HepG2 (cell line): ENCODE results near the gene CTNNAL1. TPM values are rescaled to one million over a fixed set of nuclear protein-coding genes. Genes with fewer than 3 reads are reported as not detected.
A peak's percentile ranks its signal among the peaks of the same experiment; 100 is the strongest.

ENCODE experiments used
- ATAC-seq: fragments of 200-7000 bp; cut with Tn5 transposase; 3 replicates; pipeline ENCODE4 v1.9.1; 2020; ENCODE audit warnings: mild to moderate bottlenecking, moderate library complexity
- BruUV-seq: library from RNA; stranded (reverse); fragments of 400-500 nt; replicated peaks from 2 replicates; lab custom pipeline; 2021; lab: Mats Ljungman, UMichigan
- CTCF ChIA-PET: fragments of 300-600 bp; formaldehyde crosslinking; extraction: SDS; loops from one replicate; lab custom pipeline; 2021; ENCODE audit warnings: low total read pairs, inconsistent platforms, low intra/inter-chr PET ratio; lab: Yijun Ruan, JAX
- POLR2A ChIA-PET: fragments of 350-600 bp; sonication (Branson Sonifier 250); formaldehyde crosslinking; loops from one replicate; lab custom pipeline; 2020; ENCODE audit warnings: antibody characterized with exemption, inconsistent platforms; lab: Yijun Ruan, JAX
- DNase-seq: peaks from one replicate; pipeline ENCODE4 v3.0.0-alpha.2; 2015; ENCODE audit warnings: low spot score
- FAIRE-seq: peaks from 3 replicates; lab custom pipeline; 2011; peaks lifted over from hg19 to GRCh38; lab: Jason Lieb, UNC
- H2AFZ ChIP-seq: one replicate; pipeline ENCODE4 v1.6.1; 2011; ENCODE audit warnings: low read length, inconsistent platforms
- H3K27ac ChIP-seq: fragments of 300-600 bp; 3 replicates; pipeline ENCODE4 v1.8.0; 2011; ENCODE audit warnings: mixed run types, mild to moderate bottlenecking, mixed read lengths, low read length, inconsistent platforms; ENCODE audit not compliant: insufficient read depth; ENCODE audit errors: extremely low read length
- H3K27me3 ChIP-seq, 2 experiments: fragments of 200-600 bp in 1 of 2; 2 replicates in 1 of 2; 3 replicates in 1 of 2; pipeline versions ENCODE4 v1.6.0 to v1.8.0; 2011; ENCODE audit warnings: low read length in 2 of 2, mild to moderate bottlenecking in 2 of 2, moderate library complexity in 2 of 2, inconsistent platforms in 1 of 2; ENCODE audit not compliant: insufficient read depth in 2 of 2, control insufficient read depth in 1 of 2
- H3K36me3 ChIP-seq, 2 experiments: fragments of 200-600 bp in 1 of 2; replicated peaks in 1 of 2; 2 replicates in 1 of 2; 3 replicates in 1 of 2; pipeline versions ENCODE4 v1.5.1 to v1.8.0; 2011; ENCODE audit warnings: low read length in 2 of 2, inconsistent platforms in 1 of 2; ENCODE audit not compliant: insufficient read depth in 2 of 2, control insufficient read depth in 1 of 2
- H3K4me1 ChIP-seq: 2 replicates; pipeline ENCODE4 v1.5.1; 2012; ENCODE audit warnings: low read length, inconsistent platforms; ENCODE audit not compliant: insufficient read depth
- H3K4me2 ChIP-seq: 2 replicates; pipeline ENCODE4 v1.6.0; 2011; ENCODE audit warnings: low read depth, low read length, inconsistent platforms
- H3K4me3 ChIP-seq, 3 experiments: fragments of 200-600 bp in 1 of 3; sonication (generic), shearing (Covaris generic) in 1 of 3; replicated peaks in 1 of 3; 2 replicates each; pipeline ENCODE4 v1.5.1; 2011 to 2016; ENCODE audit warnings: low read length in 3 of 3, inconsistent platforms in 2 of 3, low read depth in 2 of 3, mild to moderate bottlenecking in 2 of 3, control low read depth in 1 of 3, mixed read lengths in 1 of 3; ENCODE audit not compliant: insufficient read depth in 1 of 3
- H3K79me2 ChIP-seq: one replicate; pipeline ENCODE4 v1.6.1; 2011; ENCODE audit warnings: low read length, inconsistent platforms; ENCODE audit not compliant: insufficient read depth
- H3K9ac ChIP-seq: 2 replicates; pipeline ENCODE4 v1.6.0; 2011; ENCODE audit warnings: mild to moderate bottlenecking, low read depth, low read length, inconsistent platforms; ENCODE audit not compliant: insufficient read depth
- H3K9me3 ChIP-seq: 2 replicates; pipeline ENCODE4 v1.5.1; 2012; ENCODE audit warnings: mild to moderate bottlenecking, low read length
- H4K20me1 ChIP-seq: 2 replicates; pipeline ENCODE4 v1.6.0; 2011; ENCODE audit warnings: inconsistent platforms, mild to moderate bottlenecking, low read length, moderate library complexity; ENCODE audit not compliant: insufficient read depth
- CCDC6 ChIP-seq: sonication (generic); formaldehyde crosslinking; IDR thresholded peaks from 2 replicates; pipeline ENCODE4 v1.8.1; 2022; ENCODE audit warnings: mild to moderate bottlenecking, missing genetic modification reagents, moderate library complexity
- HMGA1 ChIP-seq: sonication (generic); formaldehyde crosslinking; conservative IDR thresholded peaks from 2 replicates; pipeline ENCODE4 v1.4.0; 2020; ENCODE audit warnings: missing genetic modification reagents
- LCORL ChIP-seq, 2 experiments: fragments of 450-650 bp in 1 of 2; sonication (generic) in 1 of 2; formaldehyde crosslinking in 1 of 2; IDR thresholded peaks; 2 replicates each; pipeline versions ENCODE4 v1.5.0 to v1.6.1; 2017 to 2020; ENCODE audit warnings: antibody characterized with exemption in 1 of 2, missing genetic modification reagents in 1 of 2
- NR2F1 ChIP-seq, 2 experiments: fragments of 450-650 bp in 1 of 2; formaldehyde crosslinking in 1 of 2; IDR thresholded peaks; 2 replicates each; pipeline versions ENCODE4 v1.5.0 to v1.6.1; 2016 to 2020; ENCODE audit warnings: mild to moderate bottlenecking in 1 of 2, missing compliant biosample characterization in 1 of 2, missing genetic modification reagents in 1 of 2, moderate library complexity in 1 of 2
- PPARG ChIP-seq: conservative IDR thresholded peaks from 2 replicates; pipeline ENCODE4 v1.6.1; 2016; ENCODE audit warnings: missing biosample characterization, missing genetic modification reagents
- RAD21 ChIP-seq: fragments of 450-650 bp; formaldehyde crosslinking; IDR thresholded peaks from 2 replicates; pipeline ENCODE4 v1.5.0; 2020; ENCODE audit warnings: mild to moderate bottlenecking
- REL ChIP-seq: sonication (generic); formaldehyde crosslinking; conservative IDR thresholded peaks from 2 replicates; pipeline ENCODE4 v1.8.0; 2022; ENCODE audit warnings: mild to moderate bottlenecking, missing genetic modification reagents, moderate library complexity
- SAP130 ChIP-seq: IDR thresholded peaks from 2 replicates; pipeline ENCODE4 v1.6.1; 2016; ENCODE audit warnings: low read depth
- SMAD1 ChIP-seq: sonication (generic); formaldehyde crosslinking; IDR thresholded peaks from 2 replicates; pipeline ENCODE4 v1.4.0; 2020; ENCODE audit warnings: missing genetic modification reagents, low read depth, mild to moderate bottlenecking, borderline replicate concordance
- THRA ChIP-seq: sonication (generic); formaldehyde crosslinking; IDR thresholded peaks from 2 replicates; pipeline ENCODE4 v1.4.0; 2020; ENCODE audit warnings: missing genetic modification reagents, borderline replicate concordance
- ZBTB42 ChIP-seq: sonication (generic); formaldehyde crosslinking; IDR thresholded peaks from 2 replicates; pipeline ENCODE4 v1.5.0; 2020; ENCODE audit warnings: mild to moderate bottlenecking, missing genetic modification reagents
- ZNF264 ChIP-seq: sonication (generic); formaldehyde crosslinking; IDR thresholded peaks from 2 replicates; pipeline ENCODE4 v1.4.0; 2020; ENCODE audit warnings: missing genetic modification reagents
- ZNF275 ChIP-seq: sonication (generic); formaldehyde crosslinking; IDR thresholded peaks from 2 replicates; pipeline ENCODE4 v1.8.0; 2022; ENCODE audit warnings: missing genetic modification reagents, mild to moderate bottlenecking, inconsistent platforms, borderline replicate concordance
- ZNF296 ChIP-seq: sonication (generic); formaldehyde crosslinking; conservative IDR thresholded peaks from 2 replicates; pipeline ENCODE4 v1.5.0; 2020; ENCODE audit warnings: mild to moderate bottlenecking, missing genetic modification reagents
- WGBS: methylation state at CpG from one replicate; pipeline ENCODE4 v1.1.6; 2017; ENCODE audit warnings: low lambda C conversion rate; 5-methylcytosine and 5-hydroxymethylcytosine counted together
- in situ Hi-C: cut with HindIII; loops from 2 replicates; pipeline ENCODE4 v1.10.0; 2017; ENCODE audit warnings: low pct_unique_long_range_greater_than_20kb; ENCODE audit not compliant: extremely low pct_ligation_motif_present
- intact Hi-C: fragments of 100-400 bp; cut with micrococcal nuclease; formaldehyde crosslinking; loops from one replicate; pipeline ENCODE4 v1.10.0; 2022; ENCODE audit not compliant: unreplicated experiment
- polyA plus RNA-seq, 8 experiments: library from polyadenylated mRNA; depleted of rRNA in 3 of 8; stranded (reverse) in 7 of 8; unstranded in 1 of 8; fragments of >200 nt; fragmentation: Illumina TruSeq in 4 of 8; extraction: Trizol in 4 of 8; gene quantifications; 2 replicates each; pipeline versions ENCODE4 v1.2.1 to v1.2.3, GENCODE V29; 2011 to 2016; ENCODE audit warnings: low read depth in 4 of 8, missing spikeins in 1 of 8, mixed read lengths in 1 of 8; ENCODE audit not compliant: insufficient read depth in 1 of 8
- total RNA-seq, 5 experiments: library from RNA; depleted of rRNA; stranded (reverse); fragments of >200 nt; fragmentation: Illumina TruSeq; extraction: Trizol; gene quantifications; 2 replicates each; pipeline ENCODE4 v1.2.3, GENCODE V29; 2016; ENCODE audit warnings: low read depth in 1 of 5
- TF ChIP-seq, protein P1 (sequence below): sonication (generic); formaldehyde crosslinking; IDR thresholded peaks from 2 replicates; pipeline ENCODE4 v1.9.0; 2021; ENCODE audit warnings: missing genetic modification reagents, borderline replicate concordance
- TF ChIP-seq, protein P2 (sequence below): sonication (generic); formaldehyde crosslinking; IDR thresholded peaks from 2 replicates; pipeline ENCODE4 v1.8.1; 2023; ENCODE audit warnings: missing genetic modification reagents, inconsistent platforms, borderline replicate concordance

Gene CTNNAL1
- total and polyA plus RNA-seq, 2 of the 13 experiments (the other 11 are each of a cell fraction or from before 2014, with no cell fraction given) = 32.0 to 162 TPM

GRCh38 chr9:108933231-108933717, 80.0 kb downstream of the CTNNAL1 start:
- intact Hi-C loops (loop anchor here (2.0 to 10.0 kb wide), 3 partner anchors 14 to 158 kb away; no protein-coding TSS in a partner anchor), in situ Hi-C loops (loop anchor here (5.0 kb wide), 1 partner anchor 46 kb away; no protein-coding TSS in a partner anchor)
- H3K9me3 ChIP-seq = no peaks in the 10 kb centered on the region
- H3K4me3 ChIP-seq = peak overlapping the region; percentile 84 to 100 (median 95)
- WGBS = 0% methylated on average over 20 of the region's 25 CpGs
- CTCF ChIA-PET = no interaction called here
- ATAC-seq (no peak), DNase-seq (no peak), FAIRE-seq (no peak)
- peaks cover 4 to 24% of the 10 kb centered on the region in 2 experiments; a peak in 4 of 5 replicates for H3K36me3 ChIP-seq
- BruUV-seq = no TSS peak
- peak overlapping the region; percentile 80 for H3K4me2 ChIP-seq
- H4K20me1 ChIP-seq = no peaks in the 10 kb centered on the region
- POLR2A ChIA-PET = interaction anchor here (0.6 kb wide), 1 partner anchor 21 kb away, joined by 3 read pairs; no protein-coding TSS in a partner anchor
- H3K4me1 ChIP-seq = peaks cover 49% of the 10 kb centered on the region
- no peaks in the 10 kb centered on the region; a peak in 1 of 5 replicates for H3K27me3 ChIP-seq
- peak overlapping the region; percentile 89 for H3K9ac ChIP-seq
- peak overlapping the region; percentile 84 for H3K27ac ChIP-seq
- no peak overlapping the region for H2AFZ ChIP-seq
- H3K79me2 ChIP-seq = peaks cover 68% of the 10 kb centered on the region
- TF ChIP-seq CCDC6 (CRISPR knock-in tag) (no peak), ZNF275 (CRISPR knock-in tag) (0 out of 2 replicates have a peak, but pooled peaks have one; percentile 10), THRA (CRISPR knock-in tag) (no peak), PPARG (no peak), SAP130 (CRISPR knock-in tag) (no peak), NR2F1 (CRISPR knock-in tag; IDR thresholded peaks at IDR 0.05) (no peak), REL (0 out of 2 replicates have a peak, but pooled peaks have one; percentile 17), ZNF264 (CRISPR knock-in tag) (no peak), ZBTB42 (no peak), RAD21 (CRISPR knock-in tag) (no peak), LCORL (IDR thresholded peaks at IDR 0.05) (no peak), LCORL (CRISPR knock-in tag; IDR thresholded peaks at IDR 0.05) (no peak), SMAD1 (CRISPR knock-in tag) (no peak), ZNF296 (CRISPR knock-in tag) (0 out of 2 replicates have a peak, but pooled peaks have one; percentile 21), HMGA1 (no peak)
- TF ChIP-seq, protein P1, sequence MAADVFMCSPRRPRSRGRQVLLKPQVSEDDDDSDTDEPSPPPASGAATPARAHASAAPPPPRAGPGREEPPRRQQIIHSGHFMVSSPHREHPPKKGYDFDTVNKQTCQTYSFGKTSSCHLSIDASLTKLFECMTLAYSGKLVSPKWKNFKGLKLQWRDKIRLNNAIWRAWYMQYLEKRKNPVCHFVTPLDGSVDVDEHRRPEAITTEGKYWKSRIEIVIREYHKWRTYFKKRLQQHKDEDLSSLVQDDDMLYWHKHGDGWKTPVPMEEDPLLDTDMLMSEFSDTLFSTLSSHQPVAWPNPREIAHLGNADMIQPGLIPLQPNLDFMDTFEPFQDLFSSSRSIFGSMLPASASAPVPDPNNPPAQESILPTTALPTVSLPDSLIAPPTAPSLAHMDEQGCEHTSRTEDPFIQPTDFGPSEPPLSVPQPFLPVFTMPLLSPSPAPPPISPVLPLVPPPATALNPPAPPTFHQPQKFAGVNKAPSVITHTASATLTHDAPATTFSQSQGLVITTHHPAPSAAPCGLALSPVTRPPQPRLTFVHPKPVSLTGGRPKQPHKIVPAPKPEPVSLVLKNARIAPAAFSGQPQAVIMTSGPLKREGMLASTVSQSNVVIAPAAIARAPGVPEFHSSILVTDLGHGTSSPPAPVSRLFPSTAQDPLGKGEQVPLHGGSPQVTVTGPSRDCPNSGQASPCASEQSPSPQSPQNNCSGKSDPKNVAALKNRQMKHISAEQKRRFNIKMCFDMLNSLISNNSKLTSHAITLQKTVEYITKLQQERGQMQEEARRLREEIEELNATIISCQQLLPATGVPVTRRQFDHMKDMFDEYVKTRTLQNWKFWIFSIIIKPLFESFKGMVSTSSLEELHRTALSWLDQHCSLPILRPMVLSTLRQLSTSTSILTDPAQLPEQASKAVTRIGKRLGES = no peak
- TF ChIP-seq, protein P2, sequence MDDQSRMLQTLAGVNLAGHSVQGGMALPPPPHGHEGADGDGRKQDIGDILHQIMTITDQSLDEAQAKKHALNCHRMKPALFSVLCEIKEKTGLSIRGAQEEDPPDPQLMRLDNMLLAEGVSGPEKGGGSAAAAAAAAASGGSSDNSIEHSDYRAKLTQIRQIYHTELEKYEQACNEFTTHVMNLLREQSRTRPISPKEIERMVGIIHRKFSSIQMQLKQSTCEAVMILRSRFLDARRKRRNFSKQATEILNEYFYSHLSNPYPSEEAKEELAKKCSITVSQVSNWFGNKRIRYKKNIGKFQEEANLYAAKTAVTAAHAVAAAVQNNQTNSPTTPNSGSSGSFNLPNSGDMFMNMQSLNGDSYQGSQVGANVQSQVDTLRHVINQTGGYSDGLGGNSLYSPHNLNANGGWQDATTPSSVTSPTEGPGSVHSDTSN = peak; percentile 2; the same call in 1 of the 2 replicates
